NCI-H1092 (cell line): ENCODE results near the gene TSPY2.
"Not testable (repeated sequence)": the region's sequence is repeated elsewhere in the genome, so short reads cannot be mapped to it uniquely, and the experiment has no call there.

Source experiments
- DNase-seq: peaks from one replicate; lab custom pipeline; 2025; lab: John Stamatoyannopoulos, UW

TSPY2 gene, protein sequence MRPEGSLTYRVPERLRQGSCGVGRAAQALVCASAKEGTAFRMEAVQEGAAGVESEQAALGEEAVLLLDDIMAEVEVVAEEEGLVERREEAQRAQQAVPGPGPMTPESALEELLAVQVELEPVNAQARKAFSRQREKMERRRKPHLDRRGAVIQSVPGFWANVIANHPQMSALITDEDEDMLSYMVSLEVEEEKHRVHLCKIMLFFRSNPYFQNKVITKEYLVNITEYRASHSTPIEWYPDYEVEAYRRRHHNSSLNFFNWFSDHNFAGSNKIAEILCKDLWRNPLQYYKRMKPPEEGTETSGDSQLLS

DNA sequence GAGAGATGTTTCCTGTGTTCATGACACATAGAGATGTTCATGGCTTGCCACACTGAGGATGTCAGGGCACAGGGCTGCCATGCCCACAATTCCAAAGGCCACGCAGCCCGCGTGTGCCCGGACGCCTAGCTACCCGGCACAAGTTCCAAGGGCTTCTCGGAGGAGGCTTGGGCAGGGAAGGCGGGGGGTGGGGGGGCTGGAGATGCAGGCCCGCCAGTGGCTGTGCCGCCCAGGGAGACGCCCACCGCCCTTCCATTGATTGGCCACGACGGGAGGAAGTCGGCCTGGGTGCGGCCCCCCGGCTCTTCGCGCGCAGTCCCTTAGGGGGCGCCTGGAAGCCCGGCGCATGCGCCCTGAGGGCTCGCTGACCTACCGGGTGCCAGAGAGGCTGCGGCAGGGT is at the start of gene TSPY2:
Gene TSPY2 (plus strand): TSS at position 301 of the 400 bp plus-strand sequence. CDS start 46 bp downstream, at position 347.
- DNase-seq = not testable (repeated sequence)

DNA sequence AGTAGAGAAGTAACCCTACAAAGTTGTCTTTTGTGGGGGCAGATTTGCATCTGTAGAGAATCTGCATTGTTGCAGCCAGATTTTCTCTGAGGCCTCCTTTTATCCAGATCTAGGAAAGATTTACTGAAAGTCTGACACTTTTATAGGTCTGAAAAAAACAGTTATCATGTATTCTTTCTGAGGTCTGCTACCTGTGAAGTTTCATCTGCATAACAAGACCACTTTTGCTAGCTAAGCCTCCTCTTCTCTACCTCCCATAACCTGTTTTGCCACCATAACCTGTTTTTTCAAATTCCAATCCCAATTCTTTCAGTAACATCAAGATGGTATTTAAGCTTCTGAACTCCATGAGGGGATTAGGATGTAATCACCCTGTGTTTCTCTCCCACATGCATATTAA is 36.5 kb upstream of the TSPY2 start:
- DNase-seq = not testable (repeated sequence)

DNA sequence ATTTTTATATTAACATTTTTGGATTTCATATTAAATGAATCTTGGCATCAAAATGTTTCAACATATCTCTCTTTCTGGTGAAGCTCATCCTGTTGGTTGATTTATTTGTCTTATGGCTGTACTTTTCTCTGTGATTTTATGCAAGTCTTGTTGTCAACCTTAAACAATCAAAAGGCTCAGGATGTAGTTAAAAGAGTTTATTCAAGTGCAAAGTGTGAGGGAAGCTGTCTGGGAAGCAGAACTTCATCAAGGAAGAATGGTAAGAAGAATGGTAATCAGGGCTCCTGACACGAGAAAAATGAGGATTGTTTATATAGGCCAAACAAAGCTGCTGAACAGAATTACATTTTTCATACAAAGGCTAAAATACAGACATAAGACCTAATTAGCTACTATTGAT is 29.0 kb upstream of the TSPY2 start:
- DNase-seq = not testable (repeated sequence)

DNA sequence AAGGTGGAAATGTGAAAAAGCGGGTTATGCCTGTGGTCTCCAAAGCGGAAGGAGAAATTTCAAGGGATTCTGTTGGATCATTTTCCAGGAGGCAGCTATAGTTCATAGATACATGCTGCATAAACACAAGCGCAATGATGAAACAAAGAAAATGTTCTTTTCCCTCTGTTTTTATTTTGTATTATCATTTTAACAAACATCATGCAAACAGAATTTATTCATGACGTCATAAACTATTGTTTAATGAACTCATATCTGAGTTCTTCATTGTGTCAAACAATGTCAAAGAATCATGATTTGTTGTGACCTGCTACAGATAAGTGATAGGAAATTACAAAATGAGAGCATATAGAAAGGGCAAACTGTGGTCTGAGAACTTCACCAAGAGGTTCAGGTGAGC is 23.8 kb downstream of the TSPY2 start:
- not testable (repeated sequence) for DNase-seq
